ENCODE data around the gene LARP1. TPM values are rescaled to one million over a fixed set of nuclear protein-coding genes. Genes with fewer than 3 reads are reported as not detected.
A peak's percentile ranks its signal among the peaks of the same experiment; 100 is the strongest.
"Not testable (repeated sequence)": the region's sequence is repeated elsewhere in the genome, so short reads cannot be mapped to it uniquely, and the experiment has no call there.

The LARP1 gene
- polyA plus RNA-seq, 6 donors from 2014 or later = 4.3 to 22.7 (median 11.1) TPM

- not testable (repeated sequence) for H3K4me1 Mint-ChIP-seq; H3K9me3 Mint-ChIP-seq; H3K36me3 Mint-ChIP-seq; DNase-seq; H3K4me3 Mint-ChIP-seq; H3K27ac Mint-ChIP-seq; H3K27me3 Mint-ChIP-seq; ATAC-seq (ENCODE audit: low read depth in 2 of 2)
Observed at GRCh38 chr5:154835701-154836052, 80.5 kb downstream of the LARP1 start.

GRCh38 chr5:154836225-154836624 is 81.0 kb downstream of the LARP1 start:
- ATAC-seq (ENCODE audit: low read depth in 2 of 2) = no peak
- peaks cover 4 to 6% (median 5%) of the 10 kb centered on the region in 3 donors for H3K4me1 Mint-ChIP-seq
- no peaks in the 10 kb centered on the region for H3K36me3 Mint-ChIP-seq
- H3K4me3 Mint-ChIP-seq = no peak overlapping the region
- no peaks in the 10 kb centered on the region for H3K27me3 Mint-ChIP-seq
- no peak for DNase-seq
- no peaks in the 10 kb centered on the region for H3K9me3 Mint-ChIP-seq
- H3K27ac Mint-ChIP-seq = no peak overlapping the region

- no peak for ATAC-seq (ENCODE audit: low read depth in 2 of 2)
- no peaks in the 10 kb centered on the region for H3K36me3 Mint-ChIP-seq
- DNase-seq = no peak
- H3K9me3 Mint-ChIP-seq = no peaks in the 10 kb centered on the region
- peaks cover 4 to 6% (median 5%) of the 10 kb centered on the region in 3 donors for H3K4me1 Mint-ChIP-seq
- no peak overlapping the region for H3K4me3 Mint-ChIP-seq
- peak overlapping the region in 1 of 6 donors; percentile 47 for H3K27ac Mint-ChIP-seq
- H3K27me3 Mint-ChIP-seq = no peaks in the 10 kb centered on the region
Observed at GRCh38 chr5:154837009-154837901, 82.1 kb downstream of the LARP1 start.

GRCh38 chr5:154840435-154841272 is 85.5 kb downstream of the LARP1 start:
- Mint-ChIP-seq H3K4me3 (no peak overlapping the region), H3K27me3 (no peaks in the 10 kb centered on the region), H3K4me1 (no peaks in the 10 kb centered on the region), H3K36me3 (no peaks in the 10 kb centered on the region), H3K27ac (peak overlapping the region in 1 of 6 donors; percentile 1), H3K9me3 (no peaks in the 10 kb centered on the region)
- no peak for DNase-seq
- ATAC-seq (ENCODE audit: low read depth in 2 of 2) = no peak

- no peaks in the 10 kb centered on the region for H3K27me3 Mint-ChIP-seq
- no peak overlapping the region for H3K4me3 Mint-ChIP-seq
- ATAC-seq (ENCODE audit: low read depth in 2 of 2) (no peak), DNase-seq (no peak)
- H3K27ac Mint-ChIP-seq = peak overlapping the region in 1 of 6 donors; percentile 29
- no peaks in the 10 kb centered on the region for H3K4me1 Mint-ChIP-seq
- H3K9me3 Mint-ChIP-seq = no peaks in the 10 kb centered on the region
- no peaks in the 10 kb centered on the region for H3K36me3 Mint-ChIP-seq
Observed at GRCh38 chr5:154841273-154841661, 86.1 kb downstream of the LARP1 start.

- Mint-ChIP-seq H3K4me1 (no peaks in the 10 kb centered on the region), H3K4me3 (no peak overlapping the region), H3K27ac (peak overlapping the region in 1 of 6 donors; percentile 59), H3K9me3 (no peaks in the 10 kb centered on the region), H3K36me3 (no peaks in the 10 kb centered on the region), H3K27me3 (no peaks in the 10 kb centered on the region)
- no peak for DNase-seq
- ATAC-seq (ENCODE audit: low read depth in 2 of 2) = no peak
Observed at GRCh38 chr5:154842689-154843530, 87.7 kb downstream of the LARP1 start.

- DNase-seq (no peak), ATAC-seq (ENCODE audit: low read depth in 2 of 2) (no peak)
- Mint-ChIP-seq H3K27me3 (no peaks in the 10 kb centered on the region), H3K4me3 (no peak overlapping the region), H3K27ac (peak overlapping the region in 1 of 6 donors; percentile 3), H3K36me3 (no peaks in the 10 kb centered on the region), H3K4me1 (no peaks in the 10 kb centered on the region), H3K9me3 (no peaks in the 10 kb centered on the region)
Observed at GRCh38 chr5:154844809-154845208, 89.6 kb downstream of the LARP1 start.

- Mint-ChIP-seq H3K4me1 (peaks cover 0 to 10% (median 5%) of the 10 kb centered on the region in 3 donors), H3K4me3 (no peak overlapping the region), H3K27ac (no peak overlapping the region), H3K36me3 (no peaks in the 10 kb centered on the region), H3K27me3 (no peaks in the 10 kb centered on the region), H3K9me3 (no peaks in the 10 kb centered on the region)
- DNase-seq (no peak), ATAC-seq (ENCODE audit: low read depth in 2 of 2) (no peak)
Observed at GRCh38 chr5:154849264-154849785, 94.1 kb downstream of the LARP1 start.

GRCh38 chr5:154849791-154850201 is 94.6 kb downstream of the LARP1 start:
- ATAC-seq (ENCODE audit: low read depth in 2 of 2) (no peak), DNase-seq (no peak)
- Mint-ChIP-seq H3K4me3 (no peak overlapping the region), H3K36me3 (no peaks in the 10 kb centered on the region), H3K9me3 (no peaks in the 10 kb centered on the region), H3K27ac (no peak overlapping the region), H3K4me1 (peaks cover 0 to 10% (median 5%) of the 10 kb centered on the region in 3 donors), H3K27me3 (no peaks in the 10 kb centered on the region)

GRCh38 chr5:154850255-154851062 is 95.3 kb downstream of the LARP1 start, which contains the start of gene FAXDC2:
FAXDC2 (minus strand) TSS chr5:154850603; CDS start chr5:154838178, 12,425 bp downstream.
- Mint-ChIP-seq H3K36me3 (no peaks in the 10 kb centered on the region), H3K27ac (peak within 1 kb of the TSS in 1 of 6 donors; percentile 44), H3K27me3 (no peaks in the 10 kb centered on the region), H3K9me3 (no peaks in the 10 kb centered on the region), H3K4me1 (peaks cover 0 to 10% (median 5%) of the 10 kb centered on the region in 3 donors), H3K4me3 (peak within 1 kb of the TSS in 1 of 8 donors; percentile 27)
- DNase-seq (no peak), ATAC-seq (ENCODE audit: low read depth in 2 of 2) (no peak)

- H3K36me3 Mint-ChIP-seq = no peaks in the 10 kb centered on the region
- no peaks in the 10 kb centered on the region for H3K27me3 Mint-ChIP-seq
- peaks cover 0 to 10% (median 5%) of the 10 kb centered on the region in 3 donors for H3K4me1 Mint-ChIP-seq
- no peaks in the 10 kb centered on the region for H3K9me3 Mint-ChIP-seq
- no peak overlapping the region for H3K27ac Mint-ChIP-seq
- DNase-seq = no peak
- peak overlapping the region in 1 of 8 donors; percentile 27 for H3K4me3 Mint-ChIP-seq
- ATAC-seq (ENCODE audit: low read depth in 2 of 2) = no peak
Observed at GRCh38 chr5:154851351-154851750, 96.2 kb downstream of the LARP1 start.

Measured in naive B cell (primary cell).